H1 (cell line): ENCODE data around the gene SEMA3A. TPM values are rescaled to one million over a fixed set of nuclear protein-coding genes. Genes with fewer than 3 reads are reported as not detected.

Source experiments
- ASH2L ChIP-seq: fragments of 200-600, 300-600 bp; sonication (generic); IDR thresholded peaks from one replicate; pipeline ENCODE4 v1.7.1; 2017; ENCODE audit warnings: low read length
- BRCA1 ChIP-seq: IDR thresholded peaks from 2 replicates; pipeline ENCODE4 v1.6.1; 2012; ENCODE audit warnings: low read depth, low read length, improper control_type of control experiment
- CBX8 ChIP-seq: fragments of 300-800, 300-1000 bp; sonication (generic); IDR thresholded peaks from 2 replicates; pipeline ENCODE4 v1.7.1; 2016; ENCODE audit warnings: low read depth, low read length, borderline replicate concordance
- CHD1 ChIP-seq: IDR thresholded peaks from 2 replicates; pipeline ENCODE4 v1.6.1; 2012; ENCODE audit warnings: low read depth, low read length, improper control_type of control experiment
- CHD7 ChIP-seq: fragments of 300-600 bp; sonication (generic); IDR thresholded peaks from 2 replicates; pipeline ENCODE4 v1.7.1; 2012; ENCODE audit warnings: low read length, moderate library complexity, mild to moderate bottlenecking, inconsistent platforms; ENCODE audit not compliant: insufficient replicate concordance
- CREB1 ChIP-seq: IDR thresholded peaks from 2 replicates; pipeline ENCODE4 v1.6.1; 2012; ENCODE audit warnings: inconsistent platforms
- SAP30 ChIP-seq: fragments of 300-600 bp; sonication (generic); IDR thresholded peaks from 2 replicates; pipeline ENCODE4 v1.7.1; 2012; ENCODE audit warnings: low read length, moderate library complexity, mild to moderate bottlenecking, inconsistent platforms; ENCODE audit not compliant: insufficient read depth, insufficient replicate concordance
- SIN3A ChIP-seq, 2 experiments: IDR thresholded peaks in 1 of 2; conservative IDR thresholded peaks in 1 of 2; 2 replicates each; pipeline ENCODE4 v1.6.1; 2011 to 2012; ENCODE audit warnings: low read length in 2 of 2, improper control_type of control experiment in 1 of 2, low read depth in 1 of 2, mild to moderate bottlenecking in 1 of 2
- SP2 ChIP-seq: IDR thresholded peaks from 2 replicates; pipeline ENCODE4 v1.6.1; 2012; ENCODE audit warnings: mild to moderate bottlenecking, low read length, inconsistent platforms
- polyA plus RNA-seq, 7 experiments: library from polyadenylated mRNA; depleted of rRNA in 3 of 7; stranded (reverse) in 5 of 7; unstranded in 2 of 7; fragments of >200 nt in 5 of 7; fragments of 200-250 nt in 2 of 7; gene quantifications; 1 replicate in 5 of 7; 2 replicates in 1 of 7; 4 replicates in 1 of 7; pipeline versions ENCODE4 v1.2.1 to v1.2.3, GENCODE V29; 2011 to 2013; ENCODE audit warnings: missing spikeins in 2 of 7, mixed read lengths in 2 of 7
- total RNA-seq: library from RNA; stranded (reverse); fragmentation: NEBNext Ultra II Directional; extraction: Animal tissue kit (Norgen Biotek cat#: 25700); gene quantifications from 2 replicates; pipeline ENCODE4 v1.2.1, GENCODE V29; 2021

Gene SEMA3A
- total and polyA plus RNA-seq, 2 of the 8 experiments (the other 6 are each of a cell fraction or from before 2014, with no cell fraction given), result 8.1 to 45.9 TPM

GRCh38 chr7:84224505-84224904 is 29.9 kb upstream of the SEMA3A start (continued):
- no peak for TF ChIP-seq CHD7
- no peak for TF ChIP-seq SAP30
- TF ChIP-seq SIN3A (conservative IDR thresholded peaks at IDR 0.05 in 1 of 2, IDR thresholded peaks at IDR 0.05 in 1 of 2; ENCODE audit: low read depth in 1 of 2, low read length in 2 of 2), result no peak
- TF ChIP-seq CBX8, result no peak
- TF ChIP-seq CREB1, result no peak
- no peak for TF ChIP-seq CHD1
- no peak for TF ChIP-seq ASH2L
- no peak for TF ChIP-seq SP2
- no peak for TF ChIP-seq BRCA1
- TF ChIP-seq, all 59 proteins: peak for 0
